Vagina (tissue), 2 donors: Measurements from ENCODE around the gene NT5DC1. TPM values are rescaled to one million over a fixed set of nuclear protein-coding genes. Genes with fewer than 3 reads are reported as not detected.

ENCODE experiments used
- DNase-seq, 2 donors: peaks; one replicate each; pipeline ENCODE4 v3.0.0-alpha.2; 2017; ENCODE audit errors: extremely low spot score in 2 of 2
- H3K27ac ChIP-seq: fragments of 200-600 bp; sonication (generic); one replicate; pipeline ENCODE4 v1.5.1; 2019
- H3K27me3 ChIP-seq: fragments of 200-600 bp; sonication (generic); one replicate; pipeline ENCODE4 v1.5.1; 2019
- H3K36me3 ChIP-seq, 2 donors: fragments of 200-600 bp; sonication (generic); one replicate each; pipeline ENCODE4 v1.5.1; 2017 to 2019
- H3K4me1 ChIP-seq: fragments of 200-600 bp; sonication (generic); one replicate; pipeline ENCODE4 v1.5.1; 2019
- H3K4me3 ChIP-seq, 2 donors: fragments of 200-600 bp; sonication (generic); 1 replicate in 1 of 2; 2 replicates in 1 of 2; pipeline ENCODE4 v1.5.1; 2016 to 2019
- H3K9me3 ChIP-seq: fragments of 200-600 bp; sonication (generic); one replicate; pipeline ENCODE4 v1.5.1; 2019
- CTCF ChIP-seq, 3 experiments: fragments of 450-650 bp in 2 of 3; fragments of 200-600 bp in 1 of 3; sonication (generic) in 1 of 3; IDR thresholded peaks; one replicate each; pipeline ENCODE4 v1.5.1; 2017 to 2019; ENCODE audit warnings: antibody characterized with exemption in 3 of 3, mild to moderate bottlenecking in 2 of 3, moderate library complexity in 2 of 3
- POLR2A ChIP-seq, 2 donors: fragments of 450-650 bp; IDR thresholded peaks; one replicate each; pipeline ENCODE4 v1.6.1; 2017; ENCODE audit warnings: antibody characterized with exemption in 2 of 2, mild to moderate bottlenecking in 2 of 2, moderate library complexity in 2 of 2
- POLR2AphosphoS5 ChIP-seq, 2 donors: sonication (generic); formaldehyde crosslinking; IDR thresholded peaks; one replicate each; pipeline ENCODE4 v1.9.0; 2017; ENCODE audit warnings: antibody characterized with exemption in 2 of 2, mild to moderate bottlenecking in 2 of 2, low read depth in 1 of 2; ENCODE audit not compliant: insufficient read depth in 1 of 2
- intact Hi-C: fragments of 100-400 bp; cut with DNase I; formaldehyde crosslinking; loops from one replicate; pipeline ENCODE4 v1.15.1; 2023
- total RNA-seq: library from RNA; depleted of rRNA; stranded (reverse); fragments of >200 nt; gene quantifications from one replicate; pipeline ENCODE4 v1.2.3, GENCODE V29; 2016

NT5DC1 gene
- total RNA-seq, 1 donor from 2014 or later, result 6.1 TPM

GRCh38 chr6:116192786-116193185 is 92.1 kb downstream of the NT5DC1 start:
- no peak for TF ChIP-seq POLR2A (IDR thresholded peaks at IDR 0.05)
- no peak for TF ChIP-seq POLR2AphosphoS5 (IDR thresholded peaks at IDR 0.05; ENCODE audit: insufficient read depth in 1 of 2, low read depth in 1 of 2)
- TF ChIP-seq CTCF (IDR thresholded peaks at IDR 0.05), result no peak

GRCh38 chr6:116196841-116197240 is 96.2 kb downstream of the NT5DC1 start:
- no peak for DNase-seq
- H3K27ac ChIP-seq, result no peak overlapping the region
- H3K27me3 ChIP-seq, result no peaks in the 10 kb centered on the region
- intact Hi-C loops, result no loop called here
- no peaks in the 10 kb centered on the region for H3K36me3 ChIP-seq
- no peaks in the 10 kb centered on the region for H3K4me1 ChIP-seq
- TF ChIP-seq POLR2A (IDR thresholded peaks at IDR 0.05) (no peak), POLR2AphosphoS5 (IDR thresholded peaks at IDR 0.05; ENCODE audit: insufficient read depth in 1 of 2, low read depth in 1 of 2) (no peak), CTCF (IDR thresholded peaks at IDR 0.05) (no peak)
- H3K4me3 ChIP-seq, result no peak overlapping the region
- H3K9me3 ChIP-seq, result no peaks in the 10 kb centered on the region

More at GRCh38 chr6:116192786-116193185, 92.1 kb downstream of the NT5DC1 start:
- Histone ChIP-seq H3K4me3 (no peak overlapping the region), H3K4me1 (peaks cover 16% of the 10 kb centered on the region), H3K27me3 (no peaks in the 10 kb centered on the region), H3K9me3 (no peaks in the 10 kb centered on the region), H3K27ac (no peak overlapping the region), H3K36me3 (no peaks in the 10 kb centered on the region)
- intact Hi-C loops, result no loop called here
- no peak for DNase-seq

GRCh38 chr6:116200619-116201249 is 100.1 kb downstream of the NT5DC1 start:
- no peaks in the 10 kb centered on the region for H3K36me3 ChIP-seq
- no peaks in the 10 kb centered on the region for H3K9me3 ChIP-seq
- no peak for DNase-seq
- no peak overlapping the region for H3K4me3 ChIP-seq
- H3K27ac ChIP-seq, result no peak overlapping the region
- TF ChIP-seq POLR2AphosphoS5 (IDR thresholded peaks at IDR 0.05; ENCODE audit: insufficient read depth in 1 of 2, low read depth in 1 of 2), result no peak
- TF ChIP-seq CTCF (IDR thresholded peaks at IDR 0.05), result no peak
- intact Hi-C loops, result no loop called here
- no peaks in the 10 kb centered on the region for H3K27me3 ChIP-seq
- no peaks in the 10 kb centered on the region for H3K4me1 ChIP-seq

- Histone ChIP-seq H3K9me3 (no peaks in the 10 kb centered on the region), H3K36me3 (no peaks in the 10 kb centered on the region), H3K27me3 (no peaks in the 10 kb centered on the region), H3K4me3 (no peak overlapping the region), H3K27ac (no peak overlapping the region), H3K4me1 (no peaks in the 10 kb centered on the region)
- TF ChIP-seq CTCF (IDR thresholded peaks at IDR 0.05), result no peak
- TF ChIP-seq POLR2A (IDR thresholded peaks at IDR 0.05), result no peak
- TF ChIP-seq POLR2AphosphoS5 (IDR thresholded peaks at IDR 0.05; ENCODE audit: insufficient read depth in 1 of 2, low read depth in 1 of 2), result no peak
- no peak for DNase-seq
- intact Hi-C loops, result no loop called here
Measured at GRCh38 chr6:116201538-116201937, 100.9 kb downstream of the NT5DC1 start.

GRCh38 chr6:116205281-116205680 is 104.6 kb downstream of the NT5DC1 start:
- Histone ChIP-seq H3K27me3 (no peaks in the 10 kb centered on the region), H3K36me3 (no peaks in the 10 kb centered on the region), H3K4me3 (no peak overlapping the region), H3K9me3 (no peaks in the 10 kb centered on the region), H3K4me1 (no peaks in the 10 kb centered on the region), H3K27ac (no peak overlapping the region)
- DNase-seq, result no peak
- TF ChIP-seq POLR2A (IDR thresholded peaks at IDR 0.05) (no peak), CTCF (IDR thresholded peaks at IDR 0.05) (no peak), POLR2AphosphoS5 (IDR thresholded peaks at IDR 0.05; ENCODE audit: insufficient read depth in 1 of 2, low read depth in 1 of 2) (no peak)
- intact Hi-C loops, result no loop called here
